ENCODE measurements around the gene ALKBH3.

The ALKBH3 gene

DNA sequence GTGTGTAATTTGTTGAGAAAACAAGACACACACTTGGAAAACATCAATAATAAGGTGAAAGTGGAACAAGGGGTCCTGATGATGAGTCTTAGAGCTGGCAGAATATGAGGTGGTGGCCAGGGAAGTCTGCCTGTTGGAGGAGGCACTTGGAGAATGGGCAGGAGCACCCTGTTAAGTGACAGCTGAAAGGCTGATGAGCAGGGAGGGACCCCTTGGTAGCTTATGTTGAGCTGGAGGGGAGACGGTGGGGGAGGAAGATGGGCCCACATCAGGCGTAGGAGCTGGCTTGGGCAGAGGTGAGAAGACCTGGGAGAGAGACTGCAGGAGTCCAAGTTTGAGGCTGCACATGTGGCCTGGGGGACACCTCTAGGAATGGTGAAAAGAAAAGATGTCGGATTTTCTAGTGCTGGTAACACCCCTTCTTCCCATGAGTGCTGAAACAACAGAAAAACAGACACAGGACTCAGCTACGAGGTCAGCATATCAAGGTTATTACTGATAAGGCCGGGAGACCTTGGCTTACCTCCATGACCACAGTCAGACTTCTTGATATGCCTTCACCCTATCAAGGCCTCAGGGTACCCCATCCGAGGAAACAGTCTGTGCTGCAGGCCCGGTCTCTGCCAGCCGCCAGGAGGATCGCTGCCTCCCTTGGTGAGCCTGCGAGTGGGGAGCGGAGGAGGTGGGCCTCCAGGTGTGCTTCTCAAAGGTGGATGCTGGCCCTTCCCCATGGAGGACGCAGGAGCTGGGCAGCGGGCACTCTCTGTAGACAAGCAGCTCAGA lies 47.5 kb downstream of the ALKBH3 start:
- no peak for ATAC-seq
- no peak for TF ChIP-seq RARB (CRISPR knock-in tag; IDR thresholded peaks at IDR 0.05)
- TF ChIP-seq, protein P1, sequence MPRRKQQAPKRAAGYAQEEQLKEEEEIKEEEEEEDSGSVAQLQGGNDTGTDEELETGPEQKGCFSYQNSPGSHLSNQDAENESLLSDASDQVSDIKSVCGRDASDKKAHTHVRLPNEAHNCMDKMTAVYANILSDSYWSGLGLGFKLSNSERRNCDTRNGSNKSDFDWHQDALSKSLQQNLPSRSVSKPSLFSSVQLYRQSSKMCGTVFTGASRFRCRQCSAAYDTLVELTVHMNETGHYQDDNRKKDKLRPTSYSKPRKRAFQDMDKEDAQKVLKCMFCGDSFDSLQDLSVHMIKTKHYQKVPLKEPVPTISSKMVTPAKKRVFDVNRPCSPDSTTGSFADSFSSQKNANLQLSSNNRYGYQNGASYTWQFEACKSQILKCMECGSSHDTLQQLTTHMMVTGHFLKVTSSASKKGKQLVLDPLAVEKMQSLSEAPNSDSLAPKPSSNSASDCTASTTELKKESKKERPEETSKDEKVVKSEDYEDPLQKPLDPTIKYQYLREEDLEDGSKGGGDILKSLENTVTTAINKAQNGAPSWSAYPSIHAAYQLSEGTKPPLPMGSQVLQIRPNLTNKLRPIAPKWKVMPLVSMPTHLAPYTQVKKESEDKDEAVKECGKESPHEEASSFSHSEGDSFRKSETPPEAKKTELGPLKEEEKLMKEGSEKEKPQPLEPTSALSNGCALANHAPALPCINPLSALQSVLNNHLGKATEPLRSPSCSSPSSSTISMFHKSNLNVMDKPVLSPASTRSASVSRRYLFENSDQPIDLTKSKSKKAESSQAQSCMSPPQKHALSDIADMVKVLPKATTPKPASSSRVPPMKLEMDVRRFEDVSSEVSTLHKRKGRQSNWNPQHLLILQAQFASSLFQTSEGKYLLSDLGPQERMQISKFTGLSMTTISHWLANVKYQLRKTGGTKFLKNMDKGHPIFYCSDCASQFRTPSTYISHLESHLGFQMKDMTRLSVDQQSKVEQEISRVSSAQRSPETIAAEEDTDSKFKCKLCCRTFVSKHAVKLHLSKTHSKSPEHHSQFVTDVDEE (CRISPR knock-in tag; IDR thresholded peaks at IDR 0.05), result no peak
- TF ChIP-seq TCF4 (CRISPR knock-in tag; IDR thresholded peaks at IDR 0.05; ENCODE audit: borderline replicate concordance), result no peak
- no peak for TF ChIP-seq SNAI2 (CRISPR knock-in tag; IDR thresholded peaks at IDR 0.05)

DNA sequence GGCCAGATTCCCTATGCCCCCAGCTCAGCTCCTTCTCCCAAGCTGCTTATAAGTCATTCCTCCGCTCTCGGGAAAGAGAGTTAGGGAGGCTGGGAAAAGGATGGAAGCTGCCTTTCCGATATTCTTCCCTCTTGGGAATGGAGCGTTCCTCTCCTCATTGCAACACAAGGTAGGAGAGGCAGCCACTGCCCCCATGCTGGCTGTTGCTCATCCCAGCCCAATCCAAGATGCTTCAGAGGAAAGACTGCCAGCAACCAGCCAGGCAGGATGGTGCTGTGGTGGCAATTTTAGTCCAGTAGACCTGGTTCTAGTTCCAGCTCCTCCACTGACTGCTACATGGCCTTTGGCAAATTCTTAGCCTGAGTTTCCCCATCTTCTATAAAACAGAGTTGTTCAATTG lies 48.1 kb downstream of the ALKBH3 start:
- no peak for ATAC-seq
- TF ChIP-seq ISL1 (CRISPR knock-in tag; IDR thresholded peaks at IDR 0.05) (no peak), RARB (CRISPR knock-in tag; IDR thresholded peaks at IDR 0.05) (no peak), ZNF70 (CRISPR knock-in tag; IDR thresholded peaks at IDR 0.05) (no peak), ZNF565 (CRISPR knock-in tag; conservative IDR thresholded peaks at IDR 0.05; ENCODE audit: low read depth) (no peak), ZFP3 (CRISPR knock-in tag; IDR thresholded peaks at IDR 0.05) (no peak), SNAI2 (CRISPR knock-in tag; IDR thresholded peaks at IDR 0.05) (no peak), ZNF8 (CRISPR knock-in tag; IDR thresholded peaks at IDR 0.05) (no peak), ZC3H10 (CRISPR knock-in tag; IDR thresholded peaks at IDR 0.05) (no peak), TCF4 (CRISPR knock-in tag; IDR thresholded peaks at IDR 0.05; ENCODE audit: borderline replicate concordance) (no peak)
- TF ChIP-seq, protein P2, sequence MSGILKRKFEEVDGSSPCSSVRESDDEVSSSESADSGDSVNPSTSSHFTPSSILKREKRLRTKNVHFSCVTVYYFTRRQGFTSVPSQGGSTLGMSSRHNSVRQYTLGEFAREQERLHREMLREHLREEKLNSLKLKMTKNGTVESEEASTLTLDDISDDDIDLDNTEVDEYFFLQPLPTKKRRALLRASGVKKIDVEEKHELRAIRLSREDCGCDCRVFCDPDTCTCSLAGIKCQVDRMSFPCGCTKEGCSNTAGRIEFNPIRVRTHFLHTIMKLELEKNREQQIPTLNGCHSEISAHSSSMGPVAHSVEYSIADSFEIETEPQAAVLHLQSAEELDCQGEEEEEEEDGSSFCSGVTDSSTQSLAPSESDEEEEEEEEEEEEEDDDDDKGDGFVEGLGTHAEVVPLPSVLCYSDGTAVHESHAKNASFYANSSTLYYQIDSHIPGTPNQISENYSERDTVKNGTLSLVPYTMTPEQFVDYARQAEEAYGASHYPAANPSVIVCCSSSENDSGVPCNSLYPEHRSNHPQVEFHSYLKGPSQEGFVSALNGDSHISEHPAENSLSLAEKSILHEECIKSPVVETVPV (CRISPR knock-in tag; IDR thresholded peaks at IDR 0.05), result no peak
- TF ChIP-seq, protein P1 (CRISPR knock-in tag; IDR thresholded peaks at IDR 0.05), result no peak

DNA sequence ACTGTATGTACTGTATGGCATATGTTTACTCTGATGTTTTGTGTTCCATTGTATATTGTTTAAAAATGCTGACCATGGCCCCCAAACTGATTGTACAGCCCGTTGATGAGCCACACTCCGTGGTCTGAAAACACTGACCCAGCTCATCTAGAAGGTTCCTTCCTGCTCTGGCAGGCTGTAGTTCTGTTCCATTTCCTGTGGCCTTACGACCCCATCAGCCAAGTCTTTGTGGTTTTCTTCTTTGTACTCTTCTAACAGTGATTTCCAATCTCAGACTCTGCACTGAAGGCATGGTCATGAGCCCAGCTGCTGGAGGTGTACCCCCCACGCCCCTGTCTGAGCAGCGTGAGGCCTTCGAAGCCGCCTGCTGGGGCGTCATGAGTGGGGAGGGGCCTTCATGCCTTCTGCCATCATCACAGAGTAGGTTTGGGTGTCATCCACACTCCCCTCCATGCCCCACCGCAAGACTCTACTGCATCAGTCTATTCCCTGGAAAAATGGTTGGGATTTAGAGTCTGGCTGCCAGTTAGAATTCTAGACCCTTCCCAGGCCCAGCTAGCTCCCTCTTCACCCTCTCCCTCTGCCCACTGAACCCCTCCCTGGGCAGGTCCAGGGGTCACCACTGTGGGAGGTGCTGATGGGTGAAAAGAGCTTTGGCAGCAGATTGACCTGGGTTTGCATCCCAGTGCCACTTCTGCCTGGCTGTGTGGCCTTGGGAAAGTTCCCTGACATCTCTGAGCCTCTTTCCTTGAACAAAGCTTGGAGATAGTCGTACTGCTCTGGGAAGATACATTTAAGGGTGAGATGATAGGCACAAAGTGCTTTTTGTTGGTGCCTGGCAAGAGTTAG lies 50.5 kb downstream of the ALKBH3 start:
- no peak for ATAC-seq
- TF ChIP-seq OSR1 (CRISPR knock-in tag; IDR thresholded peaks at IDR 0.05), result no peak
- TF ChIP-seq, protein P3, sequence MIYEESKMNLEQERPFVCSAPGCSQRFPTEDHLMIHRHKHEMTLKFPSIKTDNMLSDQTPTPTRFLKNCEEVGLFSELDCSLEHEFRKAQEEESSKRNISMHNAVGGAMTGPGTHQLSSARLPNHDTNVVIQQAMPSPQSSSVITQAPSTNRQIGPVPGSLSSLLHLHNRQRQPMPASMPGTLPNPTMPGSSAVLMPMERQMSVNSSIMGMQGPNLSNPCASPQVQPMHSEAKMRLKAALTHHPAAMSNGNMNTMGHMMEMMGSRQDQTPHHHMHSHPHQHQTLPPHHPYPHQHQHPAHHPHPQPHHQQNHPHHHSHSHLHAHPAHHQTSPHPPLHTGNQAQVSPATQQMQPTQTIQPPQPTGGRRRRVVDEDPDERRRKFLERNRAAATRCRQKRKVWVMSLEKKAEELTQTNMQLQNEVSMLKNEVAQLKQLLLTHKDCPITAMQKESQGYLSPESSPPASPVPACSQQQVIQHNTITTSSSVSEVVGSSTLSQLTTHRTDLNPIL (CRISPR knock-in tag; IDR thresholded peaks at IDR 0.05; ENCODE audit: low read depth), result no peak
- TF ChIP-seq ARNTL (CRISPR knock-in tag; IDR thresholded peaks at IDR 0.05; ENCODE audit: borderline replicate concordance, low read depth), result no peak
- no peak for TF ChIP-seq GLIS3 (CRISPR knock-in tag; IDR thresholded peaks at IDR 0.05)
- no peak for TF ChIP-seq ZNF8 (CRISPR knock-in tag; IDR thresholded peaks at IDR 0.05)
- TF ChIP-seq RARB (CRISPR knock-in tag; IDR thresholded peaks at IDR 0.05), result no peak
- TF ChIP-seq ESRRG (CRISPR knock-in tag; IDR thresholded peaks at IDR 0.05), result no peak
- no peak for TF ChIP-seq ZNF565 (CRISPR knock-in tag; conservative IDR thresholded peaks at IDR 0.05; ENCODE audit: low read depth)
- TF ChIP-seq ISL1 (CRISPR knock-in tag; IDR thresholded peaks at IDR 0.05), result no peak

DNA sequence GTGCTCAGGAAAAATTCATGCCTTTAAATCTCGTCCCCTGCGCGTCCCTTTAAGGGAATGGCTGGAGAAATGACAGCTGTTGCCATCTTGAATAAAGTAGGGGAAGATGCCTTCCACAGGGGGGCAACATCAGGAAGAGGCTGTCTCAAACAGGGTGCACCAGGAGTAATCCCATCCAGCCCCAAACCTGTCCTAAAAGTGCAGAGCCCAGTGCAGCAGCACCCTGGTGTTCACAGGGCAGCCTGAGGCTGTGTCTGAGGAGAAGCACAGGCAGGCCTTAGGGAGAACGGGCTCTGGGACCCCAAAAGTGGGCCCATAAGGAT lies 51.0 kb downstream of the ALKBH3 start:
- no peak for ATAC-seq
- TF ChIP-seq, protein P4, sequence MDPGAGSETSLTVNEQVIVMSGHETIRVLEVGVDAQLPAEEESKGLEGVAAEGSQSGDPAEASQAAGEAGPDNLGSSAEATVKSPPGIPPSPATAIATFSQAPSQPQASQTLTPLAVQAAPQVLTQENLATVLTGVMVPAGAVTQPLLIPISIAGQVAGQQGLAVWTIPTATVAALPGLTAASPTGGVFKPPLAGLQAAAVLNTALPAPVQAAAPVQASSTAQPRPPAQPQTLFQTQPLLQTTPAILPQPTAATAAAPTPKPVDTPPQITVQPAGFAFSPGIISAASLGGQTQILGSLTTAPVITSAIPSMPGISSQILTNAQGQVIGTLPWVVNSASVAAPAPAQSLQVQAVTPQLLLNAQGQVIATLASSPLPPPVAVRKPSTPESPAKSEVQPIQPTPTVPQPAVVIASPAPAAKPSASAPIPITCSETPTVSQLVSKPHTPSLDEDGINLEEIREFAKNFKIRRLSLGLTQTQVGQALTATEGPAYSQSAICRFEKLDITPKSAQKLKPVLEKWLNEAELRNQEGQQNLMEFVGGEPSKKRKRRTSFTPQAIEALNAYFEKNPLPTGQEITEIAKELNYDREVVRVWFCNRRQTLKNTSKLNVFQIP (CRISPR knock-in tag; IDR thresholded peaks at IDR 0.05; ENCODE audit: borderline replicate concordance, low read depth), result no peak
- no peak for TF ChIP-seq ESRRG (CRISPR knock-in tag; IDR thresholded peaks at IDR 0.05)
- no peak for TF ChIP-seq ARNTL (CRISPR knock-in tag; IDR thresholded peaks at IDR 0.05; ENCODE audit: borderline replicate concordance, low read depth)
- TF ChIP-seq ISL1 (CRISPR knock-in tag; IDR thresholded peaks at IDR 0.05), result no peak
- no peak for TF ChIP-seq ZNF70 (CRISPR knock-in tag; IDR thresholded peaks at IDR 0.05)
- TF ChIP-seq CSDC2 (CRISPR knock-in tag; IDR thresholded peaks at IDR 0.05), result no peak
- TF ChIP-seq, protein P2 (CRISPR knock-in tag; IDR thresholded peaks at IDR 0.05), result no peak

Measured in SK-N-SH treated with all-trans-retinoic acid at 6 μM for 48 hours (cell line).